Amniotic epithelial cell (primary cell): ENCODE results near the gene CDH5.
"Not testable (repeated sequence)": the region's sequence is repeated elsewhere in the genome, so short reads cannot be mapped to it uniquely, and the experiment has no call there.

Source experiments
- DNase-seq: peaks from one replicate; pipeline ENCODE4 v3.0.0-alpha.2; 2010; ENCODE audit warnings: low read depth

CDH5 gene

GRCh38 chr16:66366433-66367299 is at the start of gene CDH5:
Gene CDH5 (plus strand): TSS chr16:66366691. CDS start chr16:66379338, 12,647 bp downstream.
- no peak for DNase-seq

- no peak for DNase-seq
Measured at GRCh38 chr16:66318505-66318904, 48.0 kb upstream of the CDH5 start.

- no peak for DNase-seq
Measured at GRCh38 chr16:66320774-66321173, 45.7 kb upstream of the CDH5 start.

GRCh38 chr16:66322174-66322573 is 44.3 kb upstream of the CDH5 start:
- no peak for DNase-seq

- DNase-seq, result peak; percentile 25
Measured at GRCh38 chr16:66324815-66325515, 41.5 kb upstream of the CDH5 start.

- DNase-seq, result no peak
Measured at GRCh38 chr16:66325717-66326376, 40.6 kb upstream of the CDH5 start.

- no peak for DNase-seq
Measured at GRCh38 chr16:66326991-66327513, 39.4 kb upstream of the CDH5 start.

- no peak for DNase-seq
Measured at GRCh38 chr16:66328282-66328681, 38.2 kb upstream of the CDH5 start.

- not testable (repeated sequence) for DNase-seq
Measured at GRCh38 chr16:66331464-66331863, 35.0 kb upstream of the CDH5 start.

- no peak for DNase-seq
Measured at GRCh38 chr16:66332634-66333610, 33.6 kb upstream of the CDH5 start.

GRCh38 chr16:66334853-66335574 is 31.5 kb upstream of the CDH5 start:
- no peak for DNase-seq

- no peak for DNase-seq
Measured at GRCh38 chr16:66335704-66336329, 30.7 kb upstream of the CDH5 start.

GRCh38 chr16:66337463-66338188 is 28.9 kb upstream of the CDH5 start:
- DNase-seq, result no peak

- no peak for DNase-seq
Measured at GRCh38 chr16:66342294-66342900, 24.1 kb upstream of the CDH5 start.

GRCh38 chr16:66344533-66345145 is 21.9 kb upstream of the CDH5 start:
- peak; percentile 29 for DNase-seq

GRCh38 chr16:66346221-66346620 is 20.3 kb upstream of the CDH5 start:
- no peak for DNase-seq

GRCh38 chr16:66352304-66352703 is 14.2 kb upstream of the CDH5 start:
- no peak for DNase-seq

GRCh38 chr16:66353055-66353454 is 13.4 kb upstream of the CDH5 start:
- DNase-seq, result no peak
